C1 segment of cervical spinal cord (tissue), 14 donors: ENCODE measurements around the gene EML3.
"Not testable (repeated sequence)": the region's sequence is repeated elsewhere in the genome, so short reads cannot be mapped to it uniquely, and the experiment has no call there.

ENCODE experiments used
- DNase-seq, 14 donors: peaks; one replicate each; lab custom pipeline; 2025; lab: John Stamatoyannopoulos, UW

Gene EML3

DNA sequence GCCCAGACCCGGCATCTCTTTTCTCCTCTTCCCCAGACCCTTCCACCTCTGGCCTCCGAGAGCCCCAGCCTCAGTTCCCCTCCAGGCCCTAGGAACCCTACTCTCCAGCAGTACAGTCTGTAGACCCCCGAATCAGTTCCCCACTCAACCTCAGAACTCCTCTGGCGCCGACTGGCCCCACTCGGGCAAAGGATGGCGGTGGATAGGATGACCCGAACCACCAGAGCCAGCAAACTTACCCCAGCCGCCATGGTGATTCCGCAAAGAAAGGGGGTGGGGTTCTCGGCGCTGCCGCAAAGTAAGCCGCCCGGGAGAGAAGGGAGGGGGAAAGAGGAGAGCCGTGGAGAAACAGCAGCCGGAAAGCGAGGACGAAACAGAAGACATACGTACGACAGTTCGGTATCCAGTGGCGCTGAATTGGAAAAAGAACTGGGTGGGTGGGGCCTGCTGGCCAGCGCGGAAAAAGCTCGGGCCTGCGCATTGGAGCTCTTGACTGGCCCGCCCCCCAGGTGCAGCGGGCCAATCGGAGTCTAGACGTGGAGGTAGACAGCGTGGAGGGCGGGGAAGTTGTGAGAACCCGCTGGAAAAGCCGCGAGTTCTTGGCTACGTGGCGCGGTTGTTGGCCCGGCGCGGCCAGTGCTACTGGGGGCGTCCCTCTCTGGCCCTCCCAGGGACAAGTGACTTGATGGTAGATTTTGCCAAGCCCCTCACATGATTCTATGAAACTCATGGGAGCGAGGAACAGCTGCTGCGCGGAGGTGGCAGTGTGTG, 38.8 kb downstream of the EML3 start, which contains the start of gene EEF1G:
Gene EEF1G (minus strand): TSS at position 300 of the 771 bp plus-strand sequence. CDS start 49 bp downstream, at position 251.
- DNase-seq: peak; percentile 88 to 99 (median 98)

DNA sequence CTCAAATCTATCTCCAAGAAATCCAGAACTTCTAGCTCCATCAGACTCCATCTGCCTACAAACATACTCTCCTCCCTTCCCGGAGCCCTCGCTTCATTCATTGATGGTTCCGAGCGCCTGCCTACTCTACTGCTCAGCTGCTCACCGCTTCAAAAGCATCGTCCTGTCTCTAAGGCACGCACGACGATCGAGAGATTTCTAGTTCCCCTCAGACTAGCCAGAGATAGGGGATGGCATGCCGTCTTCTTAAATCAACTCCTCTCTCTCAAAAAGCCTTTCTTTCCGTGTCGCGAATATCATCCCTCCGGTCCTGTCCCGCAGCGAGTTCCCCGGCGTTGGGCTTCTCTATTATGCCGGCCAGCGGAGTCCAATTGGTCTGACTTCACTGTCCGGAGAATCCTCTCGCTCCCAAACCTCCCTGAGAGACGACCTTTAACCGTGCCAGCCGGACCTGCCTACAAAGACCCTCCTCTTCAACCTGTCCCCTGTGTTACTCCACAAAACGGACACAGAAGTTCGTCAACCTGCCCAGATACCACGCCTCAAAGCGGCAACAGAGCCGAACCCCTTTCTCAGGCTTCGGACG, 39.5 kb downstream of the EML3 start:
- DNase-seq: peak in 5 of 14 donors; percentile 30 to 81 (median 58)

DNA sequence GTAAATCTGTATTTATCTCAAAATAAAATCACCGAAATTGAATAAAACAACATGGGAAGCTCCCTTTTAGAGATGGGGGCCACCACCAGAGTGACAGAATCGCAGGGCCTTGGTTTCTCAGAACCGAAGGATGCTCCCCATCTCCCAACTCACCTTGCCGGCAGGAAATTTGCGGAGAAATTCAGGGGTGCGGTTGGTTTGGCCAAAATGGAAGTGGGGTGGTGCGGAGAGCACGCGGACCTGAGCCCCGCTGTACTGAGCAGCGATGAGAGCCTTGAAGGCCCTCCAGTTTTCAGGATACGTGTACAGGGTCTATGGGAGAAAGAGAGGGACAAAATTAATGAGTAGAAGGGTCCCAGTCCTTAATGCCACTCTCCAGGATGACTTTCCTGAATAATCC, 40.1 kb downstream of the EML3 start:
- no peak for DNase-seq

DNA sequence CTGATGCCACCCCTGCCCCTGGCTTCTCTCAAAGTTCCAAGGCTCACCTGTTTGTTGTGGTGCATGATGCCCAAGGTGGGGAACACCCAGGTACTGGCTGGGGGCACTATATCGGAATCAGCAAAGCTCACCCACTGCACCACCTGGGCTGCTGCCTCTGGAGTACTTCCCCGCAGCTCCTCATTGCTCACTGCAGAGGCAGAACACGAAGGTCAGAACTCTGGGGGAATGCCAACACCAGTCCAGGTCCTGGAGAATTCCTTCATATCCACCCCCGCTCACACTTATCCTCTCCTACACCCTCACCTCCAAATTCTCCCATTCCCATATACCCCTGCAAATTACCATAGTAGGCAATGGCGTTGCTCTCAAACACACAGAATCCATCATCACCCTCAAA, 41.1 kb downstream of the EML3 start:
- not testable (repeated sequence) for DNase-seq

DNA sequence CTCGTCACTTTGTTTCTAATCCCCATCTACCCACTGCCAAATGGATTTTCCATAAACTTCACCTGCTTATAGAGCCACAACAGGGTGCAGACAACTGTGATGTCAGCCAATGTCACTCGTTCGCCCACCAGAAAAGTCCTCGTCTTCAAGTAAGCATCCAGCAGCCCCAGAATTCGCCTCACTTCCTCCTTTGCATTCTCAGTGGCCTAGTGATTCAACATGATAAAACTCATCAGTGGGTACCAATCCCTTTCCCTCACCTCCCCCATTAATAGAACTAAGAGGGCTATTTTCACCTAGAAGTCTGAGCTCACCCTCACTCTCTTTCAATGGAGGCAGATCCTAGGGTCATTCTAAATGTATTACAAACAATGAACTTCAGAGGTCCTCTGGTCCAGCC, 41.7 kb downstream of the EML3 start:
- DNase-seq: not testable (repeated sequence)

DNA sequence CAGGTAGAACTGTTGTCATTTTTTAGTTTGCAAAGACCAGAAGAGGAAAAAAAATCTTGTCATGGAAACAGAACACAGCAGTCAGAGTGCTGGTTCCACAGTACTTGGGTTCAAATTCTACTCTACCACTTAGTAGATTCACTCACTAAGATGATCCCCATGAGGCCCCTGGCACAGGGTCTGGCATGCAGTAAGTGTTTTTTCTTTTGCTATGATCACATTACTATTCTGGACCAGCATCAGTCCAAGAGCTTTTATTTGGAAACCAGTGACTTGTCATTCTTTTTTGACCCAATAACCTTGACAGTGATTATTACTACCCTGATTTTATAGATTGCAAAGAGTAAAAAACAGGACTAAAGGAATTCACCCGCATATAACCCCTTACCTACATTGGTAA, 43.0 kb downstream of the EML3 start:
- no peak for DNase-seq

DNA sequence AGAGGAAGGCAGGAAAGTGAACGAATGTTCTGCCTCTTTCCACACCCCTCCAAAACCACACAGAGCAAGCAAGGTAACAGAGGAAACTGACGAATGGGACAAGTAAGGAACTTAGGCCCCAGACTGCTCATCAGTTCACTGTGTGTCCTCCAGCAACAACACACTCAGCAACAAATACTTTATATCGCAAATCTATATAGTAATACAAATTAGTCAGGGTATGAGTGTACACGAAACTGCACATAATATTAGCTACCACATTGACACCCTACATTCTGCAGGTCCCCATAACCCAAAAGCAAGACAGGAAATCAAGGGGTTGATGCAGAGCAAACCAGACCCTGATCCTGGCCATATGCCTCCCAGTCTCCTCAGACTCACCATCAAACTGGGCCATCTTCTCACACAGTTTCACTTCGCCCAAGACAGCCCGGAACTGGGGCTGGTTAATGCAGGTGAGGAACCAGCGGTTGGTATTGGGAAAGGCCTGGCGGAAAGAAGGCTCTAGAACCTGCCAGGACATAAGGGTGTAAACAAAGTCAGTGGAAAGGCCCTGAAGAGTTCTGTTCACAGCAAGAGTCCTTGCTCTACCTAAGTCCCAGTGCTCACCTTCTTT, 45.4 kb downstream of the EML3 start:
- DNase-seq: no peak

DNA sequence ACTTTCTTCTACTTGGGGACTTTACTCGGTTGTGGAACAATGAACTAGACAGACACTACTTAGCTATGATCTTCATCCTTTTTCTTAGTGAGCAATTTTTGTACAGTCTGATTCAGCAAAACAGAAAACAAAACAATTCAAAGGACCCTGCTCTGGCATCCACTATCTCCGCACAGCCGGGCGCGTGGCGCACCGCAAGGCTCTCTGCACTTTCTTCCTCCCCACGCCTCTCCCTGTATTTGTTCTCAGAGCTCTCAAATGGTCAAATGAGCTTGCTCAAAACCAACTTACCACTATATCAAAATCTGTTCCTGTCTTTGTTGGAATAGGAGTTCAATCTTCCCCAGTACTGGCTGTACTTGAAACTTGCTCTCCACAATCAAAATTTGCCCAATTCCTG, 46.3 kb downstream of the EML3 start:
- no peak for DNase-seq

DNA sequence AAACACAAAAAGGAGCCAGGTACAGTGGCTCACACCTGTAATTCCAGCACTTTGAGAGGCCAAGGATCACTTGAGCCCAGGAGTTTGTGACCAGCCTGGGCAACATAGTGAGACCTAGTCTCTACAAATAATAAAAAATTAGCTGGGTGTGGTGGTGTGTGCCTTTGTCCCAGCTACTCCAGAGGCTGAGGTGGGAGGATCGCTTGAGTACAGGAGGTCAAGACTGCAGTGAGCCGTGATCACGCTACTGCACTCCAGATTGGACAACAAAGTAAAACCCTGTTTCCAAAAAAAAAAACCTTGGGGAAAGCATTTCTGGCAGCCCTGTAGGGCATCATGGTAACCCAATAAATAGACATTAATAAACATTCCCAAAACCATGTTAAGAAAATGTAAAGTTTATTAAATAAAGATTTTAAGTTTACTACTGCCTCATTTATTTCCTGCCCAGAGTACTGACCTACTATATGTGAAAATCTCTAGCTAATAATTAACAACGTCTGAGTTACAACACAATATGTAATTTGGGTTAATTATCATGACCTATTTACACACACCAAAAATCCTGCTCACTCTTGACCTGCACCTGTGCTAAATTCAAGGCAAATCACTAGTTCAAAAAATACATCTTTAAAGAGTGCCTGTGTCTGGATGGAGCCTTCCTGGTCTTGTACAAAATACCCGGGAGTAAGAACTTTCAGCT, 47.3 kb downstream of the EML3 start:
- no peak for DNase-seq

DNA sequence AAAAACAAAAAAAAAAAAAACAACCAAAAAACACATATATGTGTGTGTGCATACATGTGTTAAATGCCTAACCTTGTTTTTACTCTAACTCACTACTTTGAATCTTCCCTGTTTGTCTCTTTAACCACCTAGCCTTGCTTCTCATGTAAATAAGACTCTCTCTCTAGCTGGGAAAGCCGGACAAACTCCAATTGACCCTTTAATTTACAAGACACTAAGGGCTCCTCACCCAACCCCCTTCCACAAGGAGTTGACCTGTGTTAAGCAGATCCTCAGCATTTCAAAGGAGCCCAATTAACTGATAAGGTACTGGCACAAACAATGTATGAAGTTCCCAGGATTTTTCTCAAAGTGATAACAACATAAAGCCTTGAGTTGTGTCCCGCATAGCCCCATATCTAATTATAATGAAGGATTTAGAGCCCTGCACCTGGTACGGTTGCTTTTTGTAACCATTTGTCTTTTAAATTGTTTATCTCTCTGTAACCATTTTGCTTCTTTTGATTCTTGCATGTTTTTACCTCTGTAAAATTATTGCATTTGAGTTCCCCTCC, 50.8 kb downstream of the EML3 start:
- DNase-seq: not testable (repeated sequence)

DNA sequence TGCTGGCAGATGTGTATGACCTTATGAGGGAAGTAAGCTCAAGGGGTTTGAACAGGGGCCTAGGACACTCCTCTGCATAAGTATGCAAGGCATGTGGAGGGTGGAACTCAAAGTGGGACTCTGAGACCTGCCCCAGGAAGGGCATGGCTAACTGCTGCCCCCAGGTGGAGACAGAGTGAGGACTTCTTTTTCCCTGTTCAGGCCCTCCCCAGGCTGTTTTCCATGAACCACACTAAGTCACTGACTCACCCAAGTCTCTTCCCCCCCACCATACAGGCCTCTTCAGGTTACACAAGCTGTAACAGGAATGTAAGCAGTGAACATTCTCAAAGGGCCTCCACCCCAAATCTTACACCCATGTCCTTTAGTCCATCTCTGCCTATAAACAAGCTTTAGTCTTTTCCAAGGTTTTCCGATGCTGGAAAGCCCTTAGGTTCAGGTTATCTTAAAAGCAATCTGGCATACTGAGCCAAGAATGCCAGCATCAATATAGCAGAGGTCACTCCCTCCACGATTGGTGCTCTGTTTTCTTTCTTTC, 51.9 kb downstream of the EML3 start:
- peak in 4 of 14 donors; percentile 12 to 38 (median 20) for DNase-seq

DNA sequence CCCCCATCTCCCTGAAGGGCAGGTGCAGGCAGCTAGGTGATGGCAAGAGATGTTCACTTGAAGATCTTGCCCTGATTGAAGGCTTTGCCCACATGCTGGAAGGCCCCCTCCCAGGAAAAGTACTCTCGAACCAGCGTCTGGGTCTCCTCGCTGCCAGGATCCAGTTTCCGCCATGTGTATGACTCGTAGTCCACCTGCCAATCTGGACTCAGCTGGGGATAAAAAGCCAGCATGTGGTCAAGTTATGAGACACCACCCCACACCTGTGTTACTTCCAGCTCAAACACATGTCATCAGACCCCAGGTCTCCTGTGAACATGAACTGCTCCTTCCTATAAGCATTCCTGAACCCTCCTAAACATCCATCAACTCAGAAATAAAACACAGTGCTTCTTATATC, 52.9 kb downstream of the EML3 start:
- DNase-seq: not testable (repeated sequence)

DNA sequence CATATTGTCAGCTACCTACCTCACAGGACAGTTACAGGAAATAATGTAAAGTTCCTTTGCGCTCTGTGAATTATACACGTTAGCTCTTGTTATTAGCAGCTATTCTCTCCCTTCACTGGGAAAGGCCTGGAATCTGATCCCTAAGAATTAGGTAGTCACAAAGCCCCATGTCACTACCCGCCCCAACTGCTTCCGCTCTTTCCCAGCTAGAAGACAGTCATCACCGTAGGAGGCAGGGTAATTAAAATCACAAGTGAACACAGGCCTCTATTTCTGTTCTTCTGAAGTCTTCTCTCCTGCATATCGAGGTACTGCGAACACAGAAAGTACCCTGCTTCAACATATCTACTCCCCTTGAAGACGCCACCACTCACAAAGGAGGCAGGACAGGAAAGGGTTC, 53.4 kb downstream of the EML3 start:
- DNase-seq: no peak

DNA sequence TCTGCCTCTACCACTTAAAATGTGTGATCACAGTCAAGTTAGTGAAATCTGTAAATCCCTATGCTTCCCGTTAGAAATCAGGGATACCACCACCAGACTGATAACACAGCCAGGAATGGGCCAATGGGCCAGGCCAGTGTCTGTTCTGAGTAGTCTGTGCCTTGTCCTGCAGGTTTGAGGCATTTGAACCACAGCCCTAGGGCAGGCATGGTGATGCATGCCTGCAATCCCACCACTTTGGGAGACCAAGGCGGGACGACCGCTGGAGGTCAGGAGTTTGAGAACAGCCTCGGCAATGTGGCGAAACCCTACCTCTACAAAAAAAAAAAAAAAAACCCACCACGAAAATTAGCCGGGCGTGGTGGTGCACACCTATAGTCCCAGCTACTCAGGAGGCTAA, 53.9 kb downstream of the EML3 start:
- DNase-seq: no peak

DNA sequence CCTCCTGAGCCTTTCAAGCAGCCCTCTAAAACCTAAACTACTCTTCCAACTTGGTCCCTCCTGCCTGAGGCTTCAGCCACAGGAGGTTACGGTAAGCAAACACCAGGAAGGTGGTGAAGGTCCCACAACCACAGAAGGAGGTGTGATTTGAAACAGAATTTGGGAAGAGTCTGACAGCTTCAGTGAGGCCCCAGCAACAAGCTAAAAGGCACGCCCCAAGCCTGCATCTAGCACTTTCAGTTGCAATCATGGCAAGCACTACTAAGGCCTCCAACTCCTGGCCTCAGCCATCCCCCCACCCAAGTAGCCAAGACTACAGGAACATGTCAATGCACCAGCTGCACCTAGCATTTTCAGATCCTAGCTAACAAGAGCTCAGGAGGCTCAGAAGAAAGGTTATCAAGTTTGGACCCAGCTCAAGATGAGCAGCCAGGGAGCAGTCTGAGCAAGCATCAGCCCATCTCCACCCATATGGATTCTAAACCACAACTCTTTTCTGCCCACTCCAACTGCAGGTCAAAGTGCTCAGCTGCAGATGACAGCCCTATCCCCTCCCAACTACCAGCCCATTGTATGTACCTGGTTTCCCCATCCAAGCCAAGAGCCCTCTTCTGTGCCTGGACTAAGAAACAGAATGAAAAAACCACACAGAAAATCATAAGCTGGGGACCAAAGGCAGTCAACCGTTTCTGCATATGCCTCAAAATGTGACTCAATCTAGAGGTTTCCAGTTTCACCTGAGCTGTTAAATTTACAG, 55.5 kb downstream of the EML3 start:
- DNase-seq: no peak

DNA sequence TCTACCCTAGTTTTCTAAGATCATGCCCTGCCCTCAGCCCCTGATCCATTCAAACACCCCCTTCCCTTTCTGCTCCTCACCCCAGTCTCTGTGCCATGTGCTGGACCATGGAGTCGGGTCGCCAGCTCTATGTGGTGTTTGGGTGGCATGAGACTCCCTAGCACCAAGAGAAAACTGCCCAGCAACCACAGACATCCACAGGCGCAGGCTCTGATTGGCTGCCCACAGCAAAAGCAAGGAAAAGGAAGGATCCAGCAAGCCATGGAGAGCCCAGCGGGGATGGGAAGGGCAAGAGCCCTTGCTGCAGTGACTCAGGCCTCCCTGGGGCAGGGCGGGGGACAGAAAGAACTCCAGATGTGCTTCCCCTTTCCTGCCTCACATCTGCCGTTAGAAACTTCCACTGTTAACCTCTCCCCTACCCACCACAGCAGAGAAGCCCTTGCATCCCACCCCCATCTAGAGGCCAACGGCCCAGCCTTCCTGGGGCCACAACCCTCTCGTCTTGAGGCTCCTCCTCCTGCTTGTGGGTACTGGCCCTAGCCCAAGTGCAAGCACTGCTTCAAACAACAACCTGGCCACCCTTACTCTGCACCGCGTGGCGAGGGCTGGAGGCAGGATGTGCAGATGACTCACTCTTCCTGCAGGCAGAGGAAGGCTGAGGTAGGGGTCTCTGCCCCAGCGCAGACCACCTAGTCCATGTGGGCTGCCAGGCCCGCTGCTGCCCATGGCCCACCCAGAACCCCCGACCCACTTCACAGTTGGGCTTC, 56.3 kb downstream of the EML3 start:
- peak in 12 of 14 donors; percentile 10 to 70 (median 42) for DNase-seq

DNA sequence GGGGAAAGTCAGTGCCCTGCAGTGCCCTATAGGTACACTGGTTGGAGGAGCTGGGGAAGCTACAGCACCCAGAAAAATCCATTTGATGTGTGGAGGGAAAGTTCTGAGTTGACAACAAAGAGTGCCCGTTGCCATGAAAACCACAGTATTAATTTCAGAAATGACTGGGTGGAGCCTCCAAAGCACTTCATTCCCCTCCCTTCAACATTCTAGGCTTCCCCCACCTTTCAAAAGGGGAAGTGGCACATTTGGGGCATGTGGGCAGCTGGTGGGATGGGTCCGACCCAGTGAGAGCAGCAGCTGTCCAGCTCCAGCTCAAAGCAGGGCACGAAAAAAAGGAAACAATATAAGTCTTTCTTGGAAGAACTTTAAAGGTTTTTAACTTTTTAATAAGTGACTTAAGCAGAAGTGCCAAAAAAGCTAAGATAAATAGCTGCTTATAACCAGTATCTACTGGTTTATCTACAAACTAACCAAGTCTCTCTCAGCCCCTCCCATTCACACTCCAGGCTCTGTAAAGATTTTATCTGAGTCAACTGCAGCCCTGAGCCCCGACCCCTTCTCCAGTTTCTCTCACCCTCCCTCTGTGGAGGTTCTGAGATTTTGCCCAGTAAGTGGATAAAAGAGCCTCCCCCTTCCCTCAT, 57.0 kb downstream of the EML3 start:
- peak in 3 of 14 donors; percentile 7 to 21 (median 13) for DNase-seq

DNA sequence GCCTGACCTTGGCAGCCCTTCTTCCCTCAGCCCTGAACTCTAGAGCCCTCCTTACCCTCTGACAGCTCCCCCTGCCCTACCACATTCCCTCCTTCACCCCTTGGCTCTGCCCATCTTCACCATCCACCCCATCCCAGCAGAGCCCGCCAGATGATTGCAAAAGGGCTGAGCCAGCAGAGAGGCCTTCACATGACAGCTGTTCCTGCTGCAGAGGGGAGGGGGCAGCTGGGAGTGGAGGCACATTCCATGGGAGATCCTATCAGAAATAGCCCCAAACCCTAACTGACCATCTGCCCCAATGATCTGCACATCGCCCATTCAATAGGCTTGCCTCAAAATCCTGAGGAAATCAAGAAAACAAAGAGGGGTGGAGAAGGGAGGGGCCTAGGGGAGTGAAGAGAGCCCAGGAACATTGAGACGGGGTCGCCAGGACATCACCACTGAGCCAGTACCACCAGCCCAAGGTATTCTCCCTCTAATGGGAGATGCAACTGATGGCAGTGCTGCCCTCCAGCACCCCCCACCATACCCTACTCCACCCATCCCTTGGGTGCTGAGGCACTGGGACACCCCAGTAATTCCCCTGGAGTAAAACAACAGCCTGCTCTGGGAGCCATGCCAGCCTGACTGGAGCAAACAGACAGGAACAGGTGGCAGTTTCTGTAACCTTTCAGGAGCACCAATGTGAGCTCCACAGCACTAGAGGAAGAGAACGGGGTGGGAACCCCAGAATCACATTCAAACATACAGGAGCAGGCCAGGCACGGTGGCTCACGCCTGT, 58.0 kb downstream of the EML3 start:
- no peak for DNase-seq
